ENCODE results near the gene IMPDH1. TPM values are rescaled to one million over a fixed set of nuclear protein-coding genes. Genes with fewer than 3 reads are reported as not detected.

IMPDH1 gene
- total RNA-seq, 1 experiment from 2014 or later: 71.3 TPM

- no peak for DNase-seq (ENCODE audit: low read depth)
Observed at GRCh38 chr7:128435327-128435686, 25.5 kb upstream of the IMPDH1 start.

GRCh38 chr7:128434413-128435326 lies 24.9 kb upstream of the IMPDH1 start:
- DNase-seq (ENCODE audit: low read depth): no peak

GRCh38 chr7:128431754-128432153 lies 22.0 kb upstream of the IMPDH1 start:
- DNase-seq (ENCODE audit: low read depth): no peak

- DNase-seq (ENCODE audit: low read depth): peak; percentile 32
Observed at GRCh38 chr7:128431221-128431620, 21.4 kb upstream of the IMPDH1 start.

GRCh38 chr7:128430207-128430606 lies 20.4 kb upstream of the IMPDH1 start:
- DNase-seq (ENCODE audit: low read depth): no peak

GRCh38 chr7:128427289-128427891 lies 17.6 kb upstream of the IMPDH1 start:
- peak; percentile 49 for DNase-seq (ENCODE audit: low read depth)

- DNase-seq (ENCODE audit: low read depth): peak; percentile 59
Observed at GRCh38 chr7:128425850-128426249, 16.1 kb upstream of the IMPDH1 start.

GRCh38 chr7:128424686-128425275 lies 15.0 kb upstream of the IMPDH1 start:
- no peak for DNase-seq (ENCODE audit: low read depth)

GRCh38 chr7:128422842-128423241 lies 13.1 kb upstream of the IMPDH1 start:
- DNase-seq (ENCODE audit: low read depth): no peak

- DNase-seq (ENCODE audit: low read depth): no peak
Observed at GRCh38 chr7:128422037-128422436, 12.3 kb upstream of the IMPDH1 start.

- no peak for DNase-seq (ENCODE audit: low read depth)
Observed at GRCh38 chr7:128421384-128421783, 11.6 kb upstream of the IMPDH1 start.

- no peak for DNase-seq (ENCODE audit: low read depth)
Observed at GRCh38 chr7:128420773-128421172, 11.0 kb upstream of the IMPDH1 start.

- no peak for DNase-seq (ENCODE audit: low read depth)
Observed at GRCh38 chr7:128419257-128419656, 9.5 kb upstream of the IMPDH1 start.

- no peak for DNase-seq (ENCODE audit: low read depth)
Observed at GRCh38 chr7:128417071-128417470, 7.3 kb upstream of the IMPDH1 start.

- DNase-seq (ENCODE audit: low read depth): no peak
Observed at GRCh38 chr7:128415217-128415785, 5.5 kb upstream of the IMPDH1 start.

GRCh38 chr7:128410451-128410753 lies 620 bp upstream of the IMPDH1 start:
- DNase-seq (ENCODE audit: low read depth): no peak

GRCh38 chr7:128408709-128409595 lies 830 bp downstream of the IMPDH1 start:
- no peak for DNase-seq (ENCODE audit: low read depth)

- no peak for DNase-seq (ENCODE audit: low read depth)
Observed at GRCh38 chr7:128407751-128408708, 1.8 kb downstream of the IMPDH1 start.

GRCh38 chr7:128407233-128407589 lies 2.6 kb downstream of the IMPDH1 start:
- DNase-seq (ENCODE audit: low read depth): no peak

All from HT1080 (cell line).